ENCODE measurements around the gene ATP1A4.
A peak's percentile ranks its signal among the peaks of the same experiment; 100 is the strongest.

Gene ATP1A4

GRCh38 chr1:160189649-160190625 lies 38.5 kb downstream of the ATP1A4 start, which contains the start of gene CASQ1:
CASQ1 (plus strand) TSS chr1:160190575; CDS start chr1:160190752, 177 bp downstream.
- H3K4me3 ChIP-seq (ENCODE audit: low read depth, low read length), result no peak within 1 kb of the TSS
- no peak for DNase-seq (ENCODE audit: low read depth)
- TF ChIP-seq, protein P1, sequence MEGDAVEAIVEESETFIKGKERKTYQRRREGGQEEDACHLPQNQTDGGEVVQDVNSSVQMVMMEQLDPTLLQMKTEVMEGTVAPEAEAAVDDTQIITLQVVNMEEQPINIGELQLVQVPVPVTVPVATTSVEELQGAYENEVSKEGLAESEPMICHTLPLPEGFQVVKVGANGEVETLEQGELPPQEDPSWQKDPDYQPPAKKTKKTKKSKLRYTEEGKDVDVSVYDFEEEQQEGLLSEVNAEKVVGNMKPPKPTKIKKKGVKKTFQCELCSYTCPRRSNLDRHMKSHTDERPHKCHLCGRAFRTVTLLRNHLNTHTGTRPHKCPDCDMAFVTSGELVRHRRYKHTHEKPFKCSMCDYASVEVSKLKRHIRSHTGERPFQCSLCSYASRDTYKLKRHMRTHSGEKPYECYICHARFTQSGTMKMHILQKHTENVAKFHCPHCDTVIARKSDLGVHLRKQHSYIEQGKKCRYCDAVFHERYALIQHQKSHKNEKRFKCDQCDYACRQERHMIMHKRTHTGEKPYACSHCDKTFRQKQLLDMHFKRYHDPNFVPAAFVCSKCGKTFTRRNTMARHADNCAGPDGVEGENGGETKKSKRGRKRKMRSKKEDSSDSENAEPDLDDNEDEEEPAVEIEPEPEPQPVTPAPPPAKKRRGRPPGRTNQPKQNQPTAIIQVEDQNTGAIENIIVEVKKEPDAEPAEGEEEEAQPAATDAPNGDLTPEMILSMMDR (IDR thresholded peaks at IDR 0.05; ENCODE audit: control insufficient read depth, extremely low read depth, insufficient read depth), result no peak

DNA sequence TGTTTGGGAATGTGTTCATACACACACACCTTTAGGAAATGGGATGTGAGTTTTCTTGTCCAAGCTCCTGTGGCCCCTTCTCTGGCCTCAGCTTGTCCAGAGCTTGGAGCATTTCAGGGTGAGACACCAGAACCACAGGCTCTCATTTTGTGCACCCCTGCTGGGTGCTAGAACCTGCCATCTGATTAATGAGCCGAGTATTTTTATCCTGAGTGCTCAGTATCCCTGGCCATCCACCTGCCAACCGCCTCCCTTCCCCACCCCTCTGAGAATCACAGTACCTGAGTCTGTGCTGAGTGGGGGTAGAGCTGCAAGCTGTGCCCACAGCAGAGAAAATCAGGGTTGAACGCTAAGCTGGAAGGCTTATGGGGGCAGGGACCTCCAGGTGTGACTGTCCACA lies 40.4 kb downstream of the ATP1A4 start:
- TF ChIP-seq, protein P1 (IDR thresholded peaks at IDR 0.05; ENCODE audit: control insufficient read depth, extremely low read depth, insufficient read depth), result no peak
- H3K4me3 ChIP-seq (ENCODE audit: low read depth, low read length), result no peak overlapping the region
- DNase-seq (ENCODE audit: low read depth), result no peak

DNA sequence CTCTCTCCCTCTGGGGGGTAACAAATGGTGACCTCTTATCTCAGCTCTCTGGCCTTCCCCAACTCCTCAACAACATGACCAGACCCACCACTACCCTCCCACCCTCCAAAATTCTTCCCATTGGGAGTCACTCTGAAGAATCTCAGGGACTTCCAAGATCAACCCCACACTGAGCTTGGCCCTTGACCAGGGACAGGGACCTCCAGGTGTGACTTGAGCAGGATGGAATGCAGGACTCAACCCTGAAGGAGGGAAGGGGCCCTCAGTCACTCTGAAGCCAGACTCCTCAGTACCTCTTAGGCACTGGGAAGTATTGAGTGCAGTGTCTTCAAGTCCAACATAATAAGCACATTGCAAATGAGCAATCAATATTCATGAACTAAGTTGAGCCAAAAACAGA lies 40.8 kb downstream of the ATP1A4 start:
- TF ChIP-seq, protein P1 (IDR thresholded peaks at IDR 0.05; ENCODE audit: control insufficient read depth, extremely low read depth, insufficient read depth), result no peak
- DNase-seq (ENCODE audit: low read depth), result no peak
- no peak overlapping the region for H3K4me3 ChIP-seq (ENCODE audit: low read depth, low read length)

DNA sequence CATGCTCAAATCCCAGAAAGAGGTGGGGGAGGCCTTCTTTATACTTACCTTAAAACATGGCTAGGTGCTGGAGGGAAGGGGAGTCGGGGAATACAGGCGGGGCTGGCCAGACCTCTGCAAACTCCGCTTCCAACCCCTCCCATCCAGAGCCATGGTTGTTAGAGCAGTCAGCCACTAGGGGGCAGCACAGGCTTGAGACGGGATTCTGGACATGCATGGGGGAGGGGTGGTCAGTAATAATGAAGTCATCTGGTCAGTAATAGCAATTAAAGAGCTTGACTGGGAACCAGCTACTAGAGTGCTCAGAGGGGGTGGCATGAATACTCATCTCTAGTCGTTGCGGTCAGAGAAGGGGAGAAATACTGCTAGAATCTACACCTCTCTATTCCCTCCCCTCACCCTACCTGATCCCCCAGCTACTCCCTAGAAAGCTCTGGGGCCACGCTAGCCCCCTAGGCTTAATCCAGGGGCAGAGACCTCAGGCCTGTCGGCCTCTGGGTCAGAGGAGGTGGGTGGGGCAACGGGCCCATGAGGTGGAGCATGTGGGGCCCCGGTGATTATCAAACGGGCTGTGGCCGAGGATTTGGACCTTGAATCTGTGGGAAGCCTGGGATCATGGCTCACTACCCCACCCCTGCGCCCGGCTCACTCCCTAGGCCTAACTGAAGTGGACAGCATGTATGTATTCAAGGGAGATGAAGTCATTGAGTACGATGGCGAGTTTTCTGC lies 41.9 kb downstream of the ATP1A4 start:
- DNase-seq (ENCODE audit: low read depth), result peak; percentile 64
- no peak overlapping the region for H3K4me3 ChIP-seq (ENCODE audit: low read depth, low read length)
- TF ChIP-seq, protein P1 (IDR thresholded peaks at IDR 0.05; ENCODE audit: control insufficient read depth, extremely low read depth, insufficient read depth), result peak; percentile 98

DNA sequence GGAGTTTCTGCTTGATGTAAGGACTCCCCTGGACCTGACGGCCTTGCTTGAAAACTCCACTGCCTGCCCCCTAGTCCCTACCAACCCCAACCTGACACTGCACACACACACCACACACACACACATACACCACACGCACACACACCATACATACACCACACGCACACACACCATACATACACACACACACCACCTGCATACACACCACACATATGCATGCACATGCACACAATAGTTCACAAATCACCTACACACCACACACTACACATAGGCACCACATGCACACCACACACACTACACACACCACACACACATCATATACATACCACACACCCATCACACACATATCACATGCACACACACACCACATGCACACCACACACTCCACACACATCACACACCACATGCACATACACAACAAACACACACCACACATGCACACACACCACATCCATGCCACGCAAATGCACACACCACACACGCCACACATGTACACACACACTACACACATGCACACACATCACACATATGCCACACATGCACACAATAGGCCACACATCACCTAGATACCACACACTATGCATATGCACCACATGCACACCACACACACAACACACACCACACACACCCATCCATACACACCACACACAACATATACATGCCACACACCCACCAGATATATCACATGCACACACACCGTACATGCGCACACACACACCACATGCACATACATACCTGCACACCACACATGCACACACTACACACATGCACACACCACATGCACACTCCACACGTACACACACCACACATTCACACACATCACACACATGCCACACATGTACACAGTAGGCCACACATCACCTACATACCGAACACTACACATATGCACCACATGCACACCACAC lies 42.7 kb downstream of the ATP1A4 start:
- TF ChIP-seq, protein P1 (IDR thresholded peaks at IDR 0.05; ENCODE audit: control insufficient read depth, extremely low read depth, insufficient read depth), result no peak
- no peak overlapping the region for H3K4me3 ChIP-seq (ENCODE audit: low read depth, low read length)
- no peak for DNase-seq (ENCODE audit: low read depth)

DNA sequence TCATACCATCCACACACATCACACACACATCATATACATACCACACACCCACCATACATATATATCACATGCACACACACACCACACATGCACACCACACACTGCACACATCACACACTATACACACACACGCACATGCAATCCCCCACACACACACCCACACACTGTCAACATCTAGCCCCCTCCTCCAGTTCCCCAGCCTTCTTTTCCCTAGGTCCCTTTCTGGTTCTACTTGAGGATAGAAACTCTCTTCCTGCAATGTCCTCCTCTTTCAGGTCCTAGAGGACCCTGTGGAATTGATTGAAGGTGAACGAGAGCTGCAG lies 43.3 kb downstream of the ATP1A4 start:
- no peak for DNase-seq (ENCODE audit: low read depth)
- no peak overlapping the region for H3K4me3 ChIP-seq (ENCODE audit: low read depth, low read length)
- TF ChIP-seq, protein P1 (IDR thresholded peaks at IDR 0.05; ENCODE audit: control insufficient read depth, extremely low read depth, insufficient read depth), result no peak

Measured in LNCaP clone FGC (cell line).